ENCODE measurements around the gene OLA1.

OLA1 gene

DNA sequence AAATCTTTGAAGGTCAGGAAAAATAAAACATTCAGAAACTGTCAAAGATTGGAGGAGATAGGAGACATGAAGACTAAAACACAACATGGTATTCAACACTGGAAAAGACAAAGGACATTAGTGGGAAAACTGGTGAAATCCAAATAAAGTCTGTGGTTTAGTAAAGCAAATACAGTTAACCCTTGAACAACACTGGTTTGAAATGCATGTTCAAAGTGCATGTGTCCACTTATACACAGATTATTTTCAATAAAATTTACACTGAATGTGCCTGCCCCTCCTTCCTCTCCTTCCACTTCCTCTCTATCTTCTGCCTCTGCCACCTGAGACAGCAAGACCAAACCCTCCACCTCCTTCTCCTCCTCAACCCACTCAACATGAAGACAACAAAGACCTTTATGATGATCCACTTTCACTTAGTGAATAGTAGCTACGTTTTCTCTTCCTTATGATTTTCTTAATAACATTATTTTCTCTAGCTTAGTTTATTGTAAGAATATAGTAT lies 14.5 kb downstream of the OLA1 start:
- TF ChIP-seq, protein P1, sequence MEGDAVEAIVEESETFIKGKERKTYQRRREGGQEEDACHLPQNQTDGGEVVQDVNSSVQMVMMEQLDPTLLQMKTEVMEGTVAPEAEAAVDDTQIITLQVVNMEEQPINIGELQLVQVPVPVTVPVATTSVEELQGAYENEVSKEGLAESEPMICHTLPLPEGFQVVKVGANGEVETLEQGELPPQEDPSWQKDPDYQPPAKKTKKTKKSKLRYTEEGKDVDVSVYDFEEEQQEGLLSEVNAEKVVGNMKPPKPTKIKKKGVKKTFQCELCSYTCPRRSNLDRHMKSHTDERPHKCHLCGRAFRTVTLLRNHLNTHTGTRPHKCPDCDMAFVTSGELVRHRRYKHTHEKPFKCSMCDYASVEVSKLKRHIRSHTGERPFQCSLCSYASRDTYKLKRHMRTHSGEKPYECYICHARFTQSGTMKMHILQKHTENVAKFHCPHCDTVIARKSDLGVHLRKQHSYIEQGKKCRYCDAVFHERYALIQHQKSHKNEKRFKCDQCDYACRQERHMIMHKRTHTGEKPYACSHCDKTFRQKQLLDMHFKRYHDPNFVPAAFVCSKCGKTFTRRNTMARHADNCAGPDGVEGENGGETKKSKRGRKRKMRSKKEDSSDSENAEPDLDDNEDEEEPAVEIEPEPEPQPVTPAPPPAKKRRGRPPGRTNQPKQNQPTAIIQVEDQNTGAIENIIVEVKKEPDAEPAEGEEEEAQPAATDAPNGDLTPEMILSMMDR (IDR thresholded peaks at IDR 0.05; ENCODE audit: insufficient read depth, low read depth, low read length, missing control alignments): no peak
- no peak overlapping the region for H3K4me3 ChIP-seq (ENCODE audit: low read depth, low read length)
- no peak for DNase-seq (ENCODE audit: low read depth)

DNA sequence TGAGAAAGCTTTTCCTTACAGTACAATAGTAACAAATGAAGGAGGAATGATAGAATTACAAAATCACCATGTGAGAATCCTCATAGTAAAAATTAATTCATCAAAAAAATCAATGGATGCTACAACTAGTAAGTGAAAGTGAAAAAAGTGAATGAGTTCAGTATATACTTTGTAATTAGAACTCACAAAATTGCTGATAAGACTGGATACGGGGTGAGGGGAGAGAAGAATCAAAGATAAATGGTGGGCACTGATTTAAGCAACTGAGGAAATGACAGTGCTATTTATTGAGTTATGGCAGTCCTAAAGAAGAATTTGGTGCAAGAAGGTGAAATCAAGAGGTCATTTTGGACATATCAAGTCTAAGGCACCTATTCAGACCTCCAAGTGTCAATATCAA lies 20.6 kb downstream of the OLA1 start:
- no peak overlapping the region for H3K4me3 ChIP-seq (ENCODE audit: low read depth, low read length)
- TF ChIP-seq, protein P1 (IDR thresholded peaks at IDR 0.05; ENCODE audit: insufficient read depth, low read depth, low read length, missing control alignments): no peak
- no peak for DNase-seq (ENCODE audit: low read depth)

DNA sequence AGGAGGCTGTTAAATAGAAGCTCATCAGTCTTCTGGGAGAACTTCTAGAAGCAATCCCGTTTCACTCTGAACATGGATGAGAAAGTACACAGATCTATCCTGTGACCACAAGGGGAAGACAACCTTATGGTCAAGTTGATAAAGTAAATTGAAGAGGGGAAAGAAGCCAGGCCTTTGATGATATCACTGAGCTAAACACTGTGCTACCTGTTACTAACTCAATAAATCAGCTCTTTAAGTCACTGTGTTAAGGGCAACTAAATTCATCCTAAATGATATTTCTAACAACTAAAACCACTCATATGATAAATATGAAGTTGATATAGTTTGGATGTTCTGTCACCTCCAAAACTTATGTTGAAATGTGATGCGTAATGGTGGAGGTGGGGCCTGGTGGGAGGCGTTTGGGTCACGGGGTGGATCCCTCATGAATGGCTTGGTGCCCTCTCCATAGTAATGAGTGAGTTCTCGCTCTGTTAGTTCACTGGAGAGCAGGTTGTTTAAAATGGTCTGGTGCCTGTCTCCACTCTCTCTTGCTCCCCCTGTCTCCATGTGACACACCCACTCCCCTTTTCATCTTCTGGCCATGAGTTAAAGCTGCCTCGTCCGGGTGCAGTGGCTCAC lies 23.6 kb downstream of the OLA1 start:
- no peak overlapping the region for H3K4me3 ChIP-seq (ENCODE audit: low read depth, low read length)
- DNase-seq (ENCODE audit: low read depth): no peak
- TF ChIP-seq, protein P1 (IDR thresholded peaks at IDR 0.05; ENCODE audit: insufficient read depth, low read depth, low read length, missing control alignments): no peak

DNA sequence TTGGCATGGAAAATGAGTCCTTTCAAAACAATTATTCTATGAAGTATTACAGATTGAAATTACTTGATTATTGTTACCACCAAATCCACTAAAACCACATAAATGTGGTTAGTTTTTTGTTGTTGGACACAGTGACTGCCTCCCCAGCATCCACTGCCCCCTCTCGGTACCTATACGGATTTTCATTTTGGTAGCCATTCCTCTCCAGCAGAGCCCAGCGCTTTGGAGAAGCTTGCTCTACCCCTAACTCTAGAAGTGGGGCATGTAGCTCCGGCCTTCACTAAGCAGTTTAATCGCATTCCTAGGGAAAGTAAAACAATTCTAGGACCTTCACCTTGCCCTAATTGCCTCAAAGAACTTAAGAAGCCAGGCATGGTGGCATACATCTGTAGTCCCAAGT lies 24.2 kb downstream of the OLA1 start:
- TF ChIP-seq, protein P1 (IDR thresholded peaks at IDR 0.05; ENCODE audit: insufficient read depth, low read depth, low read length, missing control alignments): no peak
- no peak overlapping the region for H3K4me3 ChIP-seq (ENCODE audit: low read depth, low read length)
- no peak for DNase-seq (ENCODE audit: low read depth)

DNA sequence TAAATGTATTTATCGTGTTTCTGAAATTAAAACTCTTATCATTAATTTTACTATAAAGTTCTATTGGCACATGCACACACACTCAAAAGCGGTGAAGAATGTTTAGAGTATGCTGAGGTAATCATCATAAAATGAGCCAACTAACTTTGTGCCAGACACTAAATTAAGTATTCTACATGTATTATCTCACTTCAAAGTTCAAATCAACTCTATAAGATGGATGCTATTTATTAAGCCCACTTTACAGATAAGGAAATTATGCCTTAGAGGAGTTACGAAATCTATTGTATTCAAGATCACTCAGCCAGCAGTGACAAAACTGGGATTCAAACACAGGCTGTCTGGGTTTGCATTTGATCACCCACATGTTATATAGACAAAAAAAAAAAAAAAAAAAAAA lies 24.9 kb downstream of the OLA1 start:
- no peak overlapping the region for H3K4me3 ChIP-seq (ENCODE audit: low read depth, low read length)
- DNase-seq (ENCODE audit: low read depth): no peak
- TF ChIP-seq, protein P1 (IDR thresholded peaks at IDR 0.05; ENCODE audit: insufficient read depth, low read depth, low read length, missing control alignments): no peak

DNA sequence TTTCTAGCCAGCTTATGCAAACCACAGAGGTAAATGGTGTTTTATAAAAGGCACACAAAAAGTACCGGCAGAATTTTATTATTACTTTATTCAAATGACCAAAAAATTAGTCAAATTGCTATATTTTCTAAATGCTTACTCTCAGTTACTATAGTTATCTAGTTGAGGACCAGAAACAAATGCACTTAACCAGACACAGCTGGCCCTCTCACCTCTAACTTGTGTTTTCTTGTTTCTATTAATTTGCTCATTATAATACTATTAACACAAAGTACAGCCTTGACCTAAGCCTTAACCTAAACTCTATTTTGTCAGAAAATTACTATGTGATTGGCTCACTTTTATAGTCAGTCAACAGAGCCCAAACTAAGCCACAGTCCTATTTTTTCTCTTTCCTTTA lies 26.2 kb downstream of the OLA1 start:
- TF ChIP-seq, protein P1 (IDR thresholded peaks at IDR 0.05; ENCODE audit: insufficient read depth, low read depth, low read length, missing control alignments): no peak
- no peak overlapping the region for H3K4me3 ChIP-seq (ENCODE audit: low read depth, low read length)
- no peak for DNase-seq (ENCODE audit: low read depth)

DNA sequence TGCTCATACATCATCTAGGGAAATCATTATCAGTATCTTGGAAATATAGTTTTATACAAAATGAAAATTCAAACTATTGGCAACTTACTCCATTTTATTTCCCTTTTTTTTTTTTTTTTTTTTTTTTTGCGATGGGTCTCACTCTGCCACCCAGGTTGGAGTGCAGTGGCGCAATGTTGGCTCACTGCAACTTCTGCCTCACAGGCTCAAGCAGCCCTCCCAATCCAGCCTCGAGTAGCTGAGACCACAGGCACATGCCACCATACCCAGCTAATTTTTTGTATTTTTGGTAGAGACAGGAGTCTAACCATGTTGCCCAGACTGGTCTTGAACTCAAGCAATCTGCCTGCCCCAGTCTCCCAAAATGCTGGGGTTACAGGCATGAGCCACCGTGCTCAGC lies 29.0 kb downstream of the OLA1 start:
- DNase-seq (ENCODE audit: low read depth): no peak

More for the DNA sequence above, 29.0 kb downstream of the OLA1 start:
- H3K4me3 ChIP-seq (ENCODE audit: low read depth, low read length): no peak overlapping the region
- TF ChIP-seq, protein P1 (IDR thresholded peaks at IDR 0.05; ENCODE audit: insufficient read depth, low read depth, low read length, missing control alignments): no peak

All from GM12865 (cell line).